GM21723 (cell line): ENCODE results near the gene SSPN.
A peak's percentile ranks its signal among the peaks of the same experiment; 100 is the strongest.

Source experiments
- ATAC-seq: cut with Tn5 transposase; IDR thresholded peaks from one replicate; pipeline ENCODE4 v1.9.1; 2021; ENCODE audit warnings: mild to moderate bottlenecking, moderate library complexity; ENCODE audit not compliant: unreplicated experiment

The SSPN gene

GRCh38 chr12:26195250-26195640, at the start of gene SSPN:
SSPN (plus strand) TSS chr12:26195573; CDS start chr12:26195673, 100 bp downstream.
- peak; percentile 48 for ATAC-seq

- no peak for ATAC-seq
These were observed 47.1 kb upstream of the SSPN start for GRCh38 chr12:26148291-26148690.

GRCh38 chr12:26149968-26150500, 45.3 kb upstream of the SSPN start:
- no peak for ATAC-seq

- no peak for ATAC-seq
These were observed 44.5 kb upstream of the SSPN start for GRCh38 chr12:26150736-26151450.

GRCh38 chr12:26152507-26153102, 42.8 kb upstream of the SSPN start:
- no peak for ATAC-seq

GRCh38 chr12:26153421-26154154, 41.8 kb upstream of the SSPN start:
- ATAC-seq, result no peak

- ATAC-seq, result peak; percentile 92
These were observed 39.0 kb upstream of the SSPN start for GRCh38 chr12:26156201-26156871.

- ATAC-seq, result peak; percentile 2
These were observed 38.4 kb upstream of the SSPN start for GRCh38 chr12:26157001-26157400.

- no peak for ATAC-seq
These were observed 37.2 kb upstream of the SSPN start for GRCh38 chr12:26158078-26158764.

GRCh38 chr12:26162174-26162573, 33.2 kb upstream of the SSPN start:
- no peak for ATAC-seq

- ATAC-seq, result peak; percentile 81
These were observed 32.5 kb upstream of the SSPN start for GRCh38 chr12:26162905-26163304.

- no peak for ATAC-seq
These were observed 31.3 kb upstream of the SSPN start for GRCh38 chr12:26164118-26164517.

GRCh38 chr12:26172013-26172412, 23.4 kb upstream of the SSPN start:
- no peak for ATAC-seq

- ATAC-seq, result no peak
These were observed 22.8 kb upstream of the SSPN start for GRCh38 chr12:26172539-26172938.

GRCh38 chr12:26172946-26173552, 22.3 kb upstream of the SSPN start:
- no peak for ATAC-seq

- no peak for ATAC-seq
These were observed 18.6 kb upstream of the SSPN start for GRCh38 chr12:26176725-26177124.

GRCh38 chr12:26177283-26177682, 18.1 kb upstream of the SSPN start:
- no peak for ATAC-seq

- no peak for ATAC-seq
These were observed 15.5 kb upstream of the SSPN start for GRCh38 chr12:26179826-26180225.

- no peak for ATAC-seq
These were observed 13.0 kb upstream of the SSPN start for GRCh38 chr12:26182377-26182776.
